HepG2 (cell line): ENCODE results near the gene CMKLR1. TPM values are rescaled to one million over a fixed set of nuclear protein-coding genes. Genes with fewer than 3 reads are reported as not detected.
A peak's percentile ranks its signal among the peaks of the same experiment; 100 is the strongest.

Source experiments
- ARID3A ChIP-seq: IDR thresholded peaks from 2 replicates; pipeline ENCODE4 v1.6.1; 2012; ENCODE audit warnings: low read depth, low read length, improper control_type of control experiment
- E2F5 ChIP-seq: sonication (generic); formaldehyde crosslinking; conservative IDR thresholded peaks from 2 replicates; pipeline ENCODE4 v1.4.0; 2020; ENCODE audit warnings: missing genetic modification reagents
- HOMEZ ChIP-seq: IDR thresholded peaks from 2 replicates; pipeline ENCODE4 v1.6.1; 2016; ENCODE audit warnings: low read depth
- HOXA3 ChIP-seq: sonication (generic); formaldehyde crosslinking; IDR thresholded peaks from 2 replicates; pipeline ENCODE4 v1.5.0; 2020; ENCODE audit warnings: missing genetic modification reagents
- IKZF4 ChIP-seq: sonication (generic); formaldehyde crosslinking; IDR thresholded peaks from 2 replicates; pipeline ENCODE4 v1.5.1; 2020; ENCODE audit warnings: borderline replicate concordance, mild to moderate bottlenecking, low read depth, missing genetic modification reagents; ENCODE audit errors: not compliant biosample characterization
- MED1 ChIP-seq: sonication (generic); formaldehyde crosslinking; IDR thresholded peaks from 2 replicates; pipeline ENCODE4 v1.4.0; 2020; ENCODE audit warnings: missing genetic modification reagents
- MLX ChIP-seq: IDR thresholded peaks from 2 replicates; pipeline ENCODE4 v1.6.1; 2016
- MYC ChIP-seq: sonication (generic); formaldehyde crosslinking; IDR thresholded peaks from 2 replicates; pipeline ENCODE4 v1.9.0; 2021; ENCODE audit warnings: missing genetic modification reagents, borderline replicate concordance
- NFYB ChIP-seq: sonication (generic); formaldehyde crosslinking; IDR thresholded peaks from 2 replicates; pipeline ENCODE4 v1.4.0; 2020; ENCODE audit warnings: missing genetic modification reagents
- NR2F2 ChIP-seq: IDR thresholded peaks from 2 replicates; pipeline ENCODE4 v1.6.1; 2012; ENCODE audit warnings: low read depth, inconsistent platforms, borderline replicate concordance
- PHF5A ChIP-seq: IDR thresholded peaks from one replicate; pipeline ENCODE4 v1.6.1; 2018; ENCODE audit warnings: low read depth, missing genetic modification reagents; ENCODE audit not compliant: unreplicated experiment
- TCF7 ChIP-seq: sonication (generic); IDR thresholded peaks from 2 replicates; pipeline ENCODE4 v1.6.1; 2016; ENCODE audit warnings: antibody characterized with exemption, low read depth
- THRA ChIP-seq: sonication (generic); formaldehyde crosslinking; IDR thresholded peaks from 2 replicates; pipeline ENCODE4 v1.4.0; 2020; ENCODE audit warnings: missing genetic modification reagents, borderline replicate concordance
- THYN1 ChIP-seq: sonication (generic); formaldehyde crosslinking; IDR thresholded peaks from 2 replicates; pipeline ENCODE4 v1.8.1; 2023; ENCODE audit warnings: low read depth, mild to moderate bottlenecking, moderate library complexity, missing genetic modification reagents, borderline replicate concordance
- ZBTB20 ChIP-seq: sonication (generic); formaldehyde crosslinking; IDR thresholded peaks from 2 replicates; pipeline ENCODE4 v1.8.1; 2023; ENCODE audit warnings: missing genetic modification reagents, low read depth, mild to moderate bottlenecking, borderline replicate concordance
- ZIK1 ChIP-seq: sonication (generic); formaldehyde crosslinking; IDR thresholded peaks from 2 replicates; pipeline ENCODE4 v1.5.0; 2020; ENCODE audit warnings: mild to moderate bottlenecking, low read depth, missing genetic modification reagents, borderline replicate concordance
- ZNF513 ChIP-seq: sonication (generic); formaldehyde crosslinking; conservative IDR thresholded peaks from 2 replicates; pipeline ENCODE4 v1.5.0; 2020; ENCODE audit warnings: missing genetic modification reagents
- ZNF776 ChIP-seq: sonication (generic); formaldehyde crosslinking; IDR thresholded peaks from 2 replicates; pipeline ENCODE4 v1.4.0; 2020; ENCODE audit warnings: mild to moderate bottlenecking, missing genetic modification reagents
- ZSCAN5A ChIP-seq: sonication (generic); formaldehyde crosslinking; IDR thresholded peaks from 2 replicates; pipeline ENCODE4 v1.8.0; 2022; ENCODE audit warnings: mild to moderate bottlenecking, missing genetic modification reagents, borderline replicate concordance
- polyA plus RNA-seq, 8 experiments: library from polyadenylated mRNA; depleted of rRNA in 3 of 8; stranded (reverse) in 7 of 8; unstranded in 1 of 8; fragments of >200 nt; fragmentation: Illumina TruSeq in 4 of 8; extraction: Trizol in 4 of 8; gene quantifications; 2 replicates each; pipeline versions ENCODE4 v1.2.1 to v1.2.3, GENCODE V29; 2011 to 2016; ENCODE audit warnings: low read depth in 4 of 8, missing spikeins in 1 of 8, mixed read lengths in 1 of 8; ENCODE audit not compliant: insufficient read depth in 1 of 8
- total RNA-seq, 5 experiments: library from RNA; depleted of rRNA; stranded (reverse); fragments of >200 nt; fragmentation: Illumina TruSeq; extraction: Trizol; gene quantifications; 2 replicates each; pipeline ENCODE4 v1.2.3, GENCODE V29; 2016; ENCODE audit warnings: low read depth in 1 of 5

The CMKLR1 gene
- total and polyA plus RNA-seq, 2 of the 13 experiments (the other 11 are each of a cell fraction or from before 2014, with no cell fraction given): not detected

GRCh38 chr12:108313606-108314351, 25.3 kb downstream of the CMKLR1 start (continued):
- TF ChIP-seq ARID3A (no peak), TCF7 (peak; percentile 84), NR2F2 (peak; percentile 80; the same call in 1 of the 2 replicates), ZNF513 (CRISPR knock-in tag) (no peak), ZSCAN5A (CRISPR knock-in tag) (no peak), THRA (peak; percentile 36; the same call in 1 of the 2 replicates), THYN1 (CRISPR knock-in tag) (0 out of 2 replicates have a peak, but pooled peaks have one; percentile 41), IKZF4 (no peak), E2F5 (CRISPR knock-in tag) (no peak), NFYB (peak; percentile 85), HOMEZ (CRISPR knock-in tag) (peak; percentile 36; the same call in 1 of the 2 replicates), PHF5A (peak; percentile 72), ZIK1 (CRISPR knock-in tag) (no peak), HOXA3 (CRISPR knock-in tag) (peak; percentile 71), ZNF776 (CRISPR knock-in tag) (no peak), MYC (CRISPR knock-in tag) (peak; percentile 35; the same call in 1 of the 2 replicates), MED1 (CRISPR knock-in tag) (peak; percentile 75), ZBTB20 (CRISPR knock-in tag) (peak; percentile 63), MLX (CRISPR knock-in tag) (0 out of 2 replicates have a peak, but pooled peaks have one; percentile 42)
